Chondrocyte (in vitro differentiated cells): ENCODE measurements around the gene PNPLA5. TPM values are rescaled to one million over a fixed set of nuclear protein-coding genes. Genes with fewer than 3 reads are reported as not detected.

Experiments
- DNase-seq: peaks from one replicate; pipeline ENCODE4 v3.0.0; 2021; ENCODE audit warnings: mixed read lengths, low spot score
- H3K27ac Mint-ChIP-seq: one replicate; pipeline ENCODE4 v1.8.0; 2021; ENCODE audit warnings: mild to moderate bottlenecking, moderate library complexity, mixed read lengths; ENCODE audit not compliant: unreplicated experiment
- H3K27me3 Mint-ChIP-seq: 2 replicates; pipeline ENCODE4 v1.8.0; 2021; ENCODE audit warnings: low read depth, mixed read lengths
- H3K36me3 Mint-ChIP-seq: 2 replicates; pipeline ENCODE4 v1.8.0; 2021; ENCODE audit warnings: low read depth, mixed read lengths
- H3K4me1 Mint-ChIP-seq: 2 replicates; pipeline ENCODE4 v1.8.0; 2021; ENCODE audit warnings: low read depth, mild to moderate bottlenecking, mixed read lengths
- H3K4me3 Mint-ChIP-seq: one replicate; pipeline ENCODE4 v1.8.0; 2021; ENCODE audit warnings: mild to moderate bottlenecking, moderate library complexity, mixed read lengths; ENCODE audit not compliant: unreplicated experiment
- H3K9me3 Mint-ChIP-seq: 2 replicates; pipeline ENCODE4 v1.8.0; 2021; ENCODE audit warnings: low read depth, mixed read lengths
- CTCF ChIP-seq: fragments of 200-600 bp; sonication (generic); IDR thresholded peaks from 2 replicates; pipeline ENCODE4 v1.5.0; 2021; ENCODE audit warnings: antibody characterized with exemption, mild to moderate bottlenecking, moderate library complexity
- total RNA-seq: library from RNA; stranded (reverse); gene quantifications from 3 replicates; pipeline ENCODE4 v1.2.1, GENCODE V29; 2021

The PNPLA5 gene
- total RNA-seq, 1 donor from 2014 or later = not detected

GRCh38 chr22:43880541-43880991 lies 11.2 kb downstream of the PNPLA5 start:
- H3K4me1 Mint-ChIP-seq = no peaks in the 10 kb centered on the region
- no peak overlapping the region for H3K4me3 Mint-ChIP-seq
- peaks cover 1% of the 10 kb centered on the region for H3K36me3 Mint-ChIP-seq
- peaks cover 32% of the 10 kb centered on the region for H3K27me3 Mint-ChIP-seq
- TF ChIP-seq CTCF = no peak
- no peaks in the 10 kb centered on the region for H3K9me3 Mint-ChIP-seq
- H3K27ac Mint-ChIP-seq = no peak overlapping the region
- peak; percentile 75 for DNase-seq

- H3K27ac Mint-ChIP-seq = no peak overlapping the region
- DNase-seq = peak; percentile 72
- H3K9me3 Mint-ChIP-seq = no peaks in the 10 kb centered on the region
- H3K4me3 Mint-ChIP-seq = no peak overlapping the region
- no peaks in the 10 kb centered on the region for H3K4me1 Mint-ChIP-seq
- peaks cover 1% of the 10 kb centered on the region for H3K36me3 Mint-ChIP-seq
- no peak for TF ChIP-seq CTCF
- H3K27me3 Mint-ChIP-seq = peaks cover 32% of the 10 kb centered on the region
Measured at GRCh38 chr22:43879901-43880540, 11.8 kb downstream of the PNPLA5 start.

GRCh38 chr22:43878831-43879550 lies 12.8 kb downstream of the PNPLA5 start:
- Mint-ChIP-seq H3K4me3 (no peak overlapping the region), H3K36me3 (peaks cover 1% of the 10 kb centered on the region), H3K27me3 (peaks cover 40% of the 10 kb centered on the region), H3K4me1 (no peaks in the 10 kb centered on the region), H3K9me3 (no peaks in the 10 kb centered on the region), H3K27ac (no peak overlapping the region)
- DNase-seq = peak; percentile 69
- TF ChIP-seq CTCF = no peak

- Mint-ChIP-seq H3K4me1 (no peaks in the 10 kb centered on the region), H3K4me3 (no peak overlapping the region), H3K36me3 (peaks cover 1% of the 10 kb centered on the region), H3K27ac (no peak overlapping the region), H3K9me3 (no peaks in the 10 kb centered on the region), H3K27me3 (peaks cover 46% of the 10 kb centered on the region)
- no peak for TF ChIP-seq CTCF
- peak; percentile 34 for DNase-seq
Measured at GRCh38 chr22:43878079-43878795, 13.6 kb downstream of the PNPLA5 start.

- H3K27me3 Mint-ChIP-seq = peaks cover 53% of the 10 kb centered on the region
- no peak overlapping the region for H3K27ac Mint-ChIP-seq
Measured at GRCh38 chr22:43876866-43877509, 14.8 kb downstream of the PNPLA5 start.

More at GRCh38 chr22:43876866-43877509, 14.8 kb downstream of the PNPLA5 start:
- Mint-ChIP-seq H3K4me3 (no peak overlapping the region), H3K4me1 (no peaks in the 10 kb centered on the region), H3K36me3 (no peaks in the 10 kb centered on the region), H3K9me3 (peaks cover 2% of the 10 kb centered on the region)
- peak; percentile 25 for DNase-seq
- no peak for TF ChIP-seq CTCF
